Measurements from ENCODE around the gene ADRB2.

DNA sequence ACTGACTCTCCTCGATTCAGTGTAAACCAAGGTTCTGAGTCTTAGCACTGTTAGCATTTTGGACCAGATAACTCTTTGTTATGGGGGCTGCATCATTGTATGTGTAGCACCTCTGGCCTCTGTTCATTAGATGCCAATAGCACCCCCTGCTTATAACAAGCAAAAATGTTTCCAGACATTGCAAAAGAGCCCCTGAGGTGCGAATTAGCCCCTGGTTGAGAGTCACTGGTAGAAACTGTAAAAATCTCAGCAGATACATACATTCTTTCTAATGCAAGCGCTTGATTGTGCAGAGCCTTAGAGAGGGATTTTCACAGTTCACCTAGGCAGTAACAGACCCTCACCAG is 2.8 kb downstream of the ADRB2 start:
- TF ChIP-seq EP300 (IDR thresholded peaks at IDR 0.05) = no peak
- no peak for TF ChIP-seq CTCF (IDR thresholded peaks at IDR 0.05)
